Activated CD8-positive, alpha-beta memory T cell treated with anti-CD3 and anti-CD28 coated beads for 48 hours (primary cell): ENCODE data around the gene CORIN.

Source experiments
- DNase-seq, 3 experiments: peaks; one replicate each; pipeline ENCODE4 v3.0.0-alpha.2; 2020; ENCODE audit warnings: low read depth in 2 of 3, low spot score in 2 of 3

Gene CORIN, protein sequence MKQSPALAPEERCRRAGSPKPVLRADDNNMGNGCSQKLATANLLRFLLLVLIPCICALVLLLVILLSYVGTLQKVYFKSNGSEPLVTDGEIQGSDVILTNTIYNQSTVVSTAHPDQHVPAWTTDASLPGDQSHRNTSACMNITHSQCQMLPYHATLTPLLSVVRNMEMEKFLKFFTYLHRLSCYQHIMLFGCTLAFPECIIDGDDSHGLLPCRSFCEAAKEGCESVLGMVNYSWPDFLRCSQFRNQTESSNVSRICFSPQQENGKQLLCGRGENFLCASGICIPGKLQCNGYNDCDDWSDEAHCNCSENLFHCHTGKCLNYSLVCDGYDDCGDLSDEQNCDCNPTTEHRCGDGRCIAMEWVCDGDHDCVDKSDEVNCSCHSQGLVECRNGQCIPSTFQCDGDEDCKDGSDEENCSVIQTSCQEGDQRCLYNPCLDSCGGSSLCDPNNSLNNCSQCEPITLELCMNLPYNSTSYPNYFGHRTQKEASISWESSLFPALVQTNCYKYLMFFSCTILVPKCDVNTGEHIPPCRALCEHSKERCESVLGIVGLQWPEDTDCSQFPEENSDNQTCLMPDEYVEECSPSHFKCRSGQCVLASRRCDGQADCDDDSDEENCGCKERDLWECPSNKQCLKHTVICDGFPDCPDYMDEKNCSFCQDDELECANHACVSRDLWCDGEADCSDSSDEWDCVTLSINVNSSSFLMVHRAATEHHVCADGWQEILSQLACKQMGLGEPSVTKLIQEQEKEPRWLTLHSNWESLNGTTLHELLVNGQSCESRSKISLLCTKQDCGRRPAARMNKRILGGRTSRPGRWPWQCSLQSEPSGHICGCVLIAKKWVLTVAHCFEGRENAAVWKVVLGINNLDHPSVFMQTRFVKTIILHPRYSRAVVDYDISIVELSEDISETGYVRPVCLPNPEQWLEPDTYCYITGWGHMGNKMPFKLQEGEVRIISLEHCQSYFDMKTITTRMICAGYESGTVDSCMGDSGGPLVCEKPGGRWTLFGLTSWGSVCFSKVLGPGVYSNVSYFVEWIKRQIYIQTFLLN

GRCh38 chr4:47837908-47838294, at the start of gene CORIN:
CORIN (minus strand) TSS chr4:47838067; CDS start chr4:47837949, 118 bp downstream.
- no peak for DNase-seq

GRCh38 chr4:47882228-47882627, 44.4 kb upstream of the CORIN start:
- no peak for DNase-seq

GRCh38 chr4:47879458-47879857, 41.6 kb upstream of the CORIN start:
- DNase-seq: no peak

DNA sequence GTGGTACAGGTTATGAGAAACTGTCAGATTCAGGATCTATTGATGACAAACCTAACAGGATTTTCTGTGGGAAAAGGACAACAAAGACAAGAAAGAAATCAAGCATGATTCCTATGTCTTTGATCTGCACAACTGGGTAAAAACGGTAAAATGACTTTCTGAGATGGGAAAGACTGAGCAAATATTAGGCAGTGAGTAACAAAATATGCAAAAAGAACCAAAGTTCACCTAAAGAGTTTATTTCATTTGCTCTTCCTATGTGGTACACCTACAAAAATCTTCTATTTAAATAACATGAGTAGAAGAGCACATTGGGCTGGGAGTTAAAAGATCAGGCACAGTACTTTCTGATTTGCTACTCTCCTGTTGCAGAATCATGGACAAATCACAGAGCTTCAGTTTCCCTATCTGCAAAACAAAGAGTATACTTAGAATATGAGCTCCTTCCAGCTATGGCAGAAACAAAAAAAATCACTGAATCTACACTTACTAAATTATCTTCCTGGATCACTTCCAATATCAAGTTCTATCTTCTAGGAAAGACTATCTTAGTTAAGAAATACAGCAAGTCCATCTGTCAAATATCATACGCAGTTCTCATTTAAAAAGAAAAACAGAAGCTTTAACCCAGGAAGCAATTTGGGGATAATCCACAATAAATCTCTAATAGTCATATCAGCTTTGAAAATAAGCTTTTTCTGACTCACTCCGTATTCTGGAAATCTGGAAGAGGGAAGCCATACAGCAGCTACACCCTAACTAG, 39.1 kb upstream of the CORIN start:
- no peak for DNase-seq

DNA sequence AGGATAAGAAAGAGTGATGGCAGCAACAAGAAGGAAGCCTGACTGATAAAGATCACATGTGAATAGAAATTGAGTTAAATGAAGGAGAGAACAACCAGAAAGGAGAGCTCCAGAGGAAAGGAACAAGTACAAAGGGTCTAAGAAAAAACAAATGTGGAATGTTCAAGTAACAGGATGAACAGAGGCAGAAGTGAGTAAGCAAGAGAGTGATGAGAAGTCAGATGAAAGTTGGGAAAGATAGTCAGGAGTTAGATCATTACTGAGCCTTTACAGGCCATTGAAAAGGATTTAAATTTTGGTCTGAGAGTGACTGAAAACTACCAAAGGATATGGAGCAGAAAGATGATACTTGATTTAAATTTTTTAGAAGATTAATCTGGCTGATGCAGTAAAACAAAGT, 38.4 kb upstream of the CORIN start:
- DNase-seq: no peak

GRCh38 chr4:47873877-47874541, 36.1 kb upstream of the CORIN start:
- no peak for DNase-seq

GRCh38 chr4:47863486-47863885, 25.6 kb upstream of the CORIN start:
- DNase-seq: no peak

DNA sequence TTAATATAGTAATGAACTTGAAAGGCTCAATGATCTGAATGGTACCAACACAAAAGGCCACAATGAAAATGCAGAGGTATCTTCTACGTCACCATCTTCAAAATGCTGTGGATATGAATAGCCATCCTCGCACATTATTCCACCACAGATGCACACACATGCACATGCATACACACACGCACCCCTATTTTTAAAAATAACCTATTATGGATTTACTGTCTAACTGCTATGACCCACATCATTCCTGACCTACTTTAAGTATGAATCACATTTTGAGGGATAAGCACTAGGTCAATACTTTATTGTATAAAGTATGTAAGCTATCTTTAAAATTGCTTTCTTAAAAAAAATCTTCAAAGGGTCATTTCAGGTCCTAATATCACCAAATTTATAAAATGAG, 24.4 kb upstream of the CORIN start:
- no peak for DNase-seq

DNA sequence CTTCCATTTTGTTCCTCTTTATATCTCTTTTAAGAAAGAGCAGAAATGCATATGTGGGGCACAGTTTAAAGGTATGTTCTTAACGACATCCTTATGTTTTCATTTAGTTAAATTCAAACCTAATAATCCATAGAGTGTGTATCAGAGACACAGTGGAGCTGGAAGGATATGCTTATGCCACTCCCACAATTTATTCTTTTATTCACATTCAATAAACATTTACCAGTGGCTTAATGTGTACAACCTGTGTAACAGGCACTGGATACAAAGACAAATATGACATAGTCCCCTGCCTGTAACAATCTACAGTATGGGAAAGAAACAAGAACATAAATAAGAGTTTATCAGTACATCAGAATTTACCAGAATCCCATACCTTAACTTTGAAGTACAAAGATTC, 22.4 kb upstream of the CORIN start:
- DNase-seq: no peak

- no peak for DNase-seq
Measured at GRCh38 chr4:47858006-47858405, 20.1 kb upstream of the CORIN start.

DNA sequence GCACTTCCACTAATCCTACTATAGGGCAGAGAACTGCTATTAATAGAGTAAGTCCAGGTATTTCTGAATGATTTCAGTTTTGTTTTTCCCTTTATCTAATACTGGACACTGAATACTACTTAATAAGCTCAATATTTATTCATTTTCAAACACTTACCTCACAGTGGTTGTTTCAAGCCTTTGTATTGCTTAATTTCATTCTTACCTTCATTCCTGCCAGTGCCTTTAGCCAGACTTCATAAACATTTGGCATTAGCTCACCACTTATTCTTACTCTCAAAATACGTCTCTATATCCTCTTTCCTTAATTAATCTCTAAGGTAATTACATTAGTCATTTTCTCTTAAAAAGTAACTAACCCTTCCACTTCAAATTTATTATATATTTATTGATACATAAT, 18.8 kb upstream of the CORIN start:
- no peak for DNase-seq

- DNase-seq: no peak
Measured at GRCh38 chr4:47855350-47855749, 17.5 kb upstream of the CORIN start.

DNA sequence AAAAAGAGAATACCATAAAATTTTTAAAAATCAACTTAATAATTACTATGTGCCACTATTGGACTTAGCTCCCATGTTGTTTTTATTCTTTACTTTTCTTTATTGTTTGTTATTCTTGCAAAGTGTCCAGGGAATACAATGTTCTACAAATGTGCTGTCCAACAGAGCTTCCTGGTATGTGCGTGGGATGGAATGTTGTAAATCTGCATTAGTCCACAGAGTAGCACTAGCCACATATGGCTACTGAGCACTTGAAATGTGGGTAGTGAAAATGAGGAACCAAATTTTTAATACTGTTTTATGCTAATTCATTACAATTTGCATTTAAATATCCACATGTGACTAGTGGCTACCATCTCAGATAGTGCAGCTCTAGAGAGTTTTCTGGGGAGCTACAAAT, 14.3 kb upstream of the CORIN start:
- DNase-seq: no peak

- no peak for DNase-seq
Measured at GRCh38 chr4:47849466-47849865, 11.6 kb upstream of the CORIN start.

DNA sequence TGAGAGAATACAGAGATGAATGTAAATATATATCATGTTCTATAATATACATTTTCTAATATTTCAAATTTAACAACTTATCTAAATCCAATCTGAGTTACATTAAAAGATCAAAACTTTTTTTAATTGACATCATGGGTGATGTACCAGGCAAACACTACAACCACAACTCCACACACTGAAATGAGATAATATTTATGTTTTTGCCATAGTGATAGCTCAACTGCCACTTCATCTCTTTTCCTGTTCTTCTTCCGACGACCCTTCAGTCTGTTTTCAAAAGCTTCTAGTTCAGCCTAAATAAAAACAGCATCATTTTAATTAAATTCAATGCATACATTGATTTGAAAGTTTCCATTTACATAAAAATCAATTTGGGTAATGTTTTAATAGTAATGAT, 10.2 kb upstream of the CORIN start:
- DNase-seq: no peak

- DNase-seq: no peak
Measured at GRCh38 chr4:47842985-47843384, 5.1 kb upstream of the CORIN start.

GRCh38 chr4:47840291-47840690, 2.4 kb upstream of the CORIN start:
- DNase-seq: no peak

DNA sequence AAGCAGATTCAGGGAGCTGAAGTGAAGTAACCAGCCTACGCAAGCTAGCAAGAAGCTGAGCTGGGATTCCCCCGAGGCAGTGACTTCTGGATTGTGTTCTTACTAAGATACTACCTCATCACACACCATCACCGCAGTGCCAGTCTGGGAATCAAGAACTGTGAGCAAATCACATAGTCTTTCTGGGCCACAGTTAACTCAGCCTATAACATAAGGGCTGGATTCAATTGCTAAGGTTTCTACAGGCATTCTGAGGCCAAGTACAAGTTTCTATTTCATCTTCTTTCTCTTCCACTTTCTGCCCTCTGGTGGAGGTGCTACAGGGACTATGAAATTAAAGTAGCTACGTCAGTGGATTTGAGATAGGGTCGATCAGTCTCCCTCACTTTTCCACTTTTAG, 1.4 kb upstream of the CORIN start:
- peak in 1 of 3 experiments; percentile 15 for DNase-seq

DNA sequence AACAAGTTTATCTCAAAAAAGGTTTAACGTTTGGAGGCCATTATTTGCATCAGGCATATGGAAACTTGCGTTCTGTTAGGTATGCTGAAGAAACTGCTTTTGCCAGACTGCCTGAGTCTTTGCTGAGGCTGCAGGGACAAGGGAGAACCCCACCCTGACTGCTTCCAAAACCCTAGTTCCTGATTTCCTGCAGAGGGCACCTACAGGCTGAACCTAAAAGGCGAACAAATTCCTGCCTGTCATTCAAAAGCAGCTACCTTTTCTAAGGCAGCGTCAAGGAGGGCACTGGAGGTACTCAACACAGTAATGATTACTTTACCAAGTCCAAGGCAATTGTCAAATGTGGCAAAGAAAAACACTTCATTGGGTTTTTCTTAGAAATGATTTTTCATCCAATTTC, 578 bp upstream of the CORIN start:
- no peak for DNase-seq

GRCh38 chr4:47837094-47837907, 566 bp downstream of the CORIN start:
- DNase-seq: peak; percentile 12 to 21 (median 21)
